NCI-H524 (cell line): ENCODE measurements around the gene PPP2R1A.
"Not testable (repeated sequence)": the region's sequence is repeated elsewhere in the genome, so short reads cannot be mapped to it uniquely, and the experiment has no call there.

ENCODE experiments used
- DNase-seq, 2 experiments: peaks; one replicate each; lab custom pipeline; 2025; lab: John Stamatoyannopoulos, UW

PPP2R1A gene

GRCh38 chr19:52244021-52244420, 54.2 kb downstream of the PPP2R1A start:
- DNase-seq, result no peak

GRCh38 chr19:52248241-52248640, 58.4 kb downstream of the PPP2R1A start:
- peak; percentile 4 to 52 for DNase-seq

DNA sequence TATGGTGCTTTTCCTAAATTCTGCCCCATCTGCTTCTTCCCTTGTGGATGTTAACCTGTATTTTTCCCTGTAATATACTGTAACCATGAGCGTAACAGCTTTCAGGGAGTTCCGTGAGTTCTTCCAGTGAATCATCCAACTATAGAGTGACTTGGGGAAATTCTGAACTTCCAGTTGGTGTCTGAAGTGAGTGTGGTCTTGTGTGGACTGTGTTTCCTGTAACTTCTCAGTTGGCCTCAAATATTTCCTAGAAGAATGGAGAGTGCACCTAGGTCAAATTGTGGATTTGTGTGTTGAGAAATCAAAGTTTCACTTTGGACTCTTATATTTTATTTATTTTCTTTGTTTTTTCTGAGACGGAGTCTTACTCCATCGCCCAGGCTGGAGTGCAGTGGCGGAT, 68.6 kb downstream of the PPP2R1A start:
- DNase-seq, result no peak

GRCh38 chr19:52265556-52265955, 75.7 kb downstream of the PPP2R1A start:
- not testable (repeated sequence) for DNase-seq

- DNase-seq, result peak; percentile 86 to 92
Observed at GRCh38 chr19:52269338-52270261, 79.7 kb downstream of the PPP2R1A start, which contains the start of gene ZNF766. ZNF766 (plus strand) TSS chr19:52269587; CDS start chr19:52269614, 27 bp downstream.

- DNase-seq, result no peak
Observed at GRCh38 chr19:52270266-52270885, 80.5 kb downstream of the PPP2R1A start.

DNA sequence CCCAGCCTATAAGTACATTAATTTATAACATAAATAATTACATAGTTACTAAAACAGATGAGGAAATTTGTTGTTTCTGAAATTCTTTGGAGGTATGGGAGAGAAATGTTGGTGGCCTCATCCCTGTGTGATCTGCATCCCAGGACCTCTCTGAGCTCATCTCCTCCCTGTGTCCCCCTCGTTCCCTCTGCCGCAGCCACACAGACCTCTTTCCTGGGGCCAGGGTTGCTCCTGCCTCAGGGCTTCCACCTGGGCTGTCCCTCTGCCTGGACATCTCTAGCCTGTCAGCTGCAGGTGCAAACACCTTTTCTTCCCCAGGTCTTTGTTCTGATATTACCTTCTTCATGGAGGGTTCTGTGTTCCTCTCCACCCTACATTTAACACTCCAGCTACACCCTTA, 83.4 kb downstream of the PPP2R1A start:
- no peak for DNase-seq

GRCh38 chr19:52274191-52274590, 84.3 kb downstream of the PPP2R1A start:
- no peak for DNase-seq

DNA sequence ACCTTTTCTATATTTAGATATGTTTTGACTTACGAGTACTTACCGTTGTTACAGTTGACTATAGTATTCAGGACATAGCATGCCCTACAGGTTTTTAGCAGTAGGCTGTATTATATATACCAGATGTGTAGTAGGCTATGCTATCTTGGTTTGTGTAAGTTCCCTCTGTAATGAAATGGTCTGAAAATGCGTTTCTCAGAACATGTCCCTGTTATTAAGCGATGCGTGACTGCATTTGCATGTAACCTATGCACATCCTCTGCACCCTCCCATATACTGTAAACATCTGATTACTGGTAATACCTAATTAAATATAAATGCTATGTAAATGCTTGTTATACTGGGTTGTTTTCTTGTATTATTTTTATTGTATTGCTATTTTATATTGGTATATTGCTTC, 86.1 kb downstream of the PPP2R1A start:
- DNase-seq, result no peak

- DNase-seq, result no peak
Observed at GRCh38 chr19:52277471-52277870, 87.6 kb downstream of the PPP2R1A start.
